Measurements from ENCODE around the gene SPECC1.

SPECC1 gene

GRCh38 chr17:20281860-20282259 lies 272.7 kb downstream of the SPECC1 start:
- H3K9ac ChIP-seq: no peak overlapping the region
- no peak overlapping the region for H3K4me3 ChIP-seq
- TF ChIP-seq Cebpa-rat (IDR thresholded peaks at IDR 0.05): no peak

GRCh38 chr17:20282526-20283308 lies 273.6 kb downstream of the SPECC1 start:
- Histone ChIP-seq H3K36me3 (peaks cover 0 to 87% (median 50%) of the 10 kb centered on the region in 11 experiments; a peak in 15 of 22 replicates), H3K9me3 (replicated peaks in 1 of 11) (peaks cover 0 to 10% (median 0%) of the 10 kb centered on the region in 11 experiments; a peak in 5 of 22 replicates), H4K20me1 (peaks cover 0 to 22% (median 0%) of the 10 kb centered on the region in 11 experiments; a peak in 6 of 22 replicates), H3K4me1 (peaks cover 0 to 22% (median 7%) of the 10 kb centered on the region in 10 experiments; a peak in 11 of 20 replicates), H3K4me2 (no peak overlapping the region), H3K27me3 (no peaks in the 10 kb centered on the region), H3K27ac (no peak overlapping the region), H3K9ac (no peak overlapping the region), H3K4me3 (no peak overlapping the region)
- TF ChIP-seq Cebpa-rat (IDR thresholded peaks at IDR 0.05): no peak

More at GRCh38 chr17:20281860-20282259, 272.7 kb downstream of the SPECC1 start:
- peak overlapping the region in 2 of 11 experiments; percentile 2 to 25; a peak in 2 of 22 replicates for H3K4me2 ChIP-seq
- peaks cover 0 to 89% (median 53%) of the 10 kb centered on the region in 11 experiments; a peak in 16 of 22 replicates for H3K36me3 ChIP-seq
- H3K27ac ChIP-seq: no peak overlapping the region
- no peaks in the 10 kb centered on the region for H3K27me3 ChIP-seq
- H4K20me1 ChIP-seq: peaks cover 0 to 26% (median 0%) of the 10 kb centered on the region in 11 experiments; a peak in 7 of 22 replicates
- peaks cover 0 to 22% (median 7%) of the 10 kb centered on the region in 10 experiments; a peak in 11 of 20 replicates for H3K4me1 ChIP-seq
- H3K9me3 ChIP-seq (replicated peaks in 1 of 11): peaks cover 0 to 6% (median 0%) of the 10 kb centered on the region in 11 experiments; a peak in 2 of 22 replicates

GRCh38 chr17:20284022-20284421 lies 274.9 kb downstream of the SPECC1 start:
- Histone ChIP-seq H3K9me3 (replicated peaks in 1 of 11) (peaks cover 0 to 18% (median 0%) of the 10 kb centered on the region in 11 experiments; a peak in 6 of 22 replicates), H3K27ac (no peak overlapping the region), H3K27me3 (no peaks in the 10 kb centered on the region), H4K20me1 (peaks cover 0 to 22% (median 0%) of the 10 kb centered on the region in 11 experiments; a peak in 6 of 22 replicates), H3K4me3 (no peak overlapping the region), H3K4me1 (peaks cover 0 to 22% (median 7%) of the 10 kb centered on the region in 10 experiments; a peak in 11 of 20 replicates), H3K4me2 (no peak overlapping the region), H3K36me3 (peaks cover 0 to 84% (median 48%) of the 10 kb centered on the region in 11 experiments; a peak in 15 of 22 replicates), H3K9ac (no peak overlapping the region)
- TF ChIP-seq Cebpa-rat (IDR thresholded peaks at IDR 0.05): no peak

GRCh38 chr17:20284570-20285295 lies 275.6 kb downstream of the SPECC1 start:
- H3K36me3 ChIP-seq: peaks cover 0 to 86% (median 48%) of the 10 kb centered on the region in 11 experiments; a peak in 15 of 22 replicates
- H3K9ac ChIP-seq: no peak overlapping the region
- H3K4me1 ChIP-seq: peaks cover 0 to 22% (median 7%) of the 10 kb centered on the region in 10 experiments; a peak in 11 of 20 replicates
- H4K20me1 ChIP-seq: peaks cover 0 to 22% (median 0%) of the 10 kb centered on the region in 11 experiments; a peak in 6 of 22 replicates
- no peak overlapping the region for H3K4me3 ChIP-seq
- no peak overlapping the region for H3K4me2 ChIP-seq
- no peaks in the 10 kb centered on the region for H3K27me3 ChIP-seq
- H3K27ac ChIP-seq: no peak overlapping the region
- TF ChIP-seq Cebpa-rat (IDR thresholded peaks at IDR 0.05): no peak
- peaks cover 0 to 18% (median 0%) of the 10 kb centered on the region in 11 experiments; a peak in 6 of 22 replicates for H3K9me3 ChIP-seq (replicated peaks in 1 of 11)

GRCh38 chr17:20289984-20290383 lies 280.8 kb downstream of the SPECC1 start:
- Histone ChIP-seq H3K9me3 (replicated peaks in 1 of 11) (peaks cover 0 to 34% (median 6%) of the 10 kb centered on the region in 11 experiments; a peak in 9 of 22 replicates), H3K9ac (no peak overlapping the region), H3K4me1 (peaks cover 0 to 10% (median 0%) of the 10 kb centered on the region in 10 experiments; a peak in 7 of 20 replicates), H3K27me3 (no peaks in the 10 kb centered on the region), H3K27ac (no peak overlapping the region), H3K36me3 (peaks cover 0 to 89% (median 40%) of the 10 kb centered on the region in 11 experiments; a peak in 13 of 22 replicates), H3K4me2 (no peak overlapping the region), H3K4me3 (no peak overlapping the region), H4K20me1 (peaks cover 0 to 3% (median 0%) of the 10 kb centered on the region in 11 experiments; a peak in 2 of 22 replicates)
- TF ChIP-seq Cebpa-rat (IDR thresholded peaks at IDR 0.05): no peak

- Histone ChIP-seq H3K36me3 (peaks cover 1 to 78% (median 31%) of the 10 kb centered on the region in 11 experiments; a peak in 18 of 22 replicates), H3K27me3 (no peaks in the 10 kb centered on the region), H3K9ac (no peak overlapping the region), H3K4me3 (no peak overlapping the region), H3K4me2 (no peak overlapping the region), H3K4me1 (no peaks in the 10 kb centered on the region), H4K20me1 (peaks cover 0 to 3% (median 0%) of the 10 kb centered on the region in 11 experiments; a peak in 2 of 22 replicates), H3K27ac (no peak overlapping the region), H3K9me3 (replicated peaks in 1 of 11) (peaks cover 0 to 28% (median 6%) of the 10 kb centered on the region in 11 experiments; a peak in 9 of 22 replicates)
- TF ChIP-seq Cebpa-rat (IDR thresholded peaks at IDR 0.05): no peak
Measured at GRCh38 chr17:20291853-20292252, 282.7 kb downstream of the SPECC1 start.

DNA sequence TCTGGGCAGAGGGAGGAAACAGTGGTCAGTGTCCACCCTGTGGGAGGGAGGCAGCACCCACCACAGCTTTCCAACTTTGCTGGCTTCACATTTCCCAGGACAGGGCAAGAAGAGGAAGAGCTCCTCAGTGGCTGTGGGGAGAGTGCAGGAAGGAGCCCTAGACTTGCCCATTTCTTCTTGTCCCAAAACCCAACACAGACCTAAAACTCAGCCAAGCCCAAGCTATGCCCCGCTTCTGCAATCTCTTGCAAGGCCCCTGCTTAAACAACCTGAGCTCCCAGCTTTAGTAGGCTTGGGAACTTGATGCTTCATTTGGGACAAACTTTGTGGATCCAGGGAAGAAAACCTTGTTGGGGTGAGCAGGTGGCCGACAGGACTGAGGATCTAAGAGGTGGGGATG lies 284.3 kb downstream of the SPECC1 start:
- Histone ChIP-seq H3K4me3 (no peak overlapping the region), H3K27ac (no peak overlapping the region), H3K4me2 (no peak overlapping the region), H3K27me3 (no peaks in the 10 kb centered on the region), H3K4me1 (no peaks in the 10 kb centered on the region), H3K9me3 (replicated peaks in 1 of 11) (peaks cover 0 to 17% (median 1%) of the 10 kb centered on the region in 11 experiments; a peak in 8 of 22 replicates), H4K20me1 (peaks cover 0 to 5% (median 0%) of the 10 kb centered on the region in 11 experiments; a peak in 3 of 22 replicates), H3K36me3 (peaks cover 11 to 80% (median 32%) of the 10 kb centered on the region in 11 experiments; a peak in 21 of 22 replicates), H3K9ac (no peak overlapping the region)
- no peak for TF ChIP-seq Cebpa-rat (IDR thresholded peaks at IDR 0.05)

GRCh38 chr17:20294120-20294519 lies 285.0 kb downstream of the SPECC1 start:
- peaks cover 11 to 79% (median 34%) of the 10 kb centered on the region in 11 experiments; a peak in 21 of 22 replicates for H3K36me3 ChIP-seq
- no peaks in the 10 kb centered on the region for H3K4me1 ChIP-seq
- peaks cover 0 to 6% (median 0%) of the 10 kb centered on the region in 11 experiments; a peak in 3 of 22 replicates for H4K20me1 ChIP-seq
- no peaks in the 10 kb centered on the region for H3K27me3 ChIP-seq
- H3K4me2 ChIP-seq: no peak overlapping the region
- no peak for TF ChIP-seq Cebpa-rat (IDR thresholded peaks at IDR 0.05)
- H3K4me3 ChIP-seq: no peak overlapping the region
- peaks cover 0 to 17% (median 0%) of the 10 kb centered on the region in 11 experiments; a peak in 8 of 22 replicates for H3K9me3 ChIP-seq (replicated peaks in 1 of 11)
- H3K27ac ChIP-seq: no peak overlapping the region
- H3K9ac ChIP-seq: no peak overlapping the region
